ENCODE measurements around the gene SAYSD1. TPM values are rescaled to one million over a fixed set of nuclear protein-coding genes. Genes with fewer than 3 reads are reported as not detected.

SAYSD1 gene, protein sequence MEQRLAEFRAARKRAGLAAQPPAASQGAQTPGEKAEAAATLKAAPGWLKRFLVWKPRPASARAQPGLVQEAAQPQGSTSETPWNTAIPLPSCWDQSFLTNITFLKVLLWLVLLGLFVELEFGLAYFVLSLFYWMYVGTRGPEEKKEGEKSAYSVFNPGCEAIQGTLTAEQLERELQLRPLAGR
- 10.5 and 15.2 TPM in 2 replicates for total RNA-seq

DNA sequence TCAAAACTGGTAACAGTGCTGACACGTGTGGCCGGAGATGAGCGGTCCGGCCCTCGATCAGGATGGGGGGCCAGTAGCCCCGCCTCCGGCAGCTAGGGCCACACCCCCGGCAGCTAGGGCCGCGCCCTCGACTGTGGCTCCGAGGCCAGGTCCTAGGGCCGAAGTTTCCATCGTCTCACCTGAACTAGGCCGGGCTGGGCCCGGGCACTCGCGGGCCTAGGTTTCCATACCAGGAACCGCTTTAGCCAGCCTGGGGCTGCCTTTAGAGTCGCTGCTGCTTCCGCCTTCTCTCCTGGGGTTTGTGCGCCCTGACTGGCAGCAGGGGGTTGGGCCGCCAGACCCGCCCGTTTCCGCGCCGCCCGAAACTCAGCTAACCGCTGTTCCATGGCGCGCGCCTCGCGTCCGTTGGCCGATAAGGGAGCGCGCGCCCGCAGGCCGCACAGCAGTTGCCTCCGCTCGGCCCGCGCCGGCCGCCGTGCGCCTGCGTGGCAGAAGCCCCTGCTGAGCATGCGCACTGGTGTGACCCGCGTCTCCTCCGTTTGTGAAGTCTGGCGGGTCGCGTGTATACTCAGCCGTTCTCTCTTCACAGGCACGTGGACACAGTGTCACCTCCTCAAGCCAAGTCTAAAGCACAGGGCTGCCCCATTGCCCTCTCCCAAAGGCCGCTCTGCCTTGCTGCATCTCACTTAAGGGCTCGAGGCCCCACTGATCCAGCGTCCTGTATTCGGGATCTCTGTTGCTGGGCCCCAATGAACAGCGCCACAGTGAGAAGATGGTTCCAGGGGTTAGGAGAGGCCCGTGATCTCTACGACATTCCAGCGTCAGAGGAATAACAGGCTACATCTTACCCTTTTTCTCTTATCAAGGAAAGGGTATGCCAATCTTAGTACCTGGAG, at the start of gene SAYSD1:
Gene SAYSD1, minus strand, starts transcription at position 483 of the 896 bp plus-strand sequence. Its CDS starts 97 bp downstream, at position 386.

Other genes starting within 250 kb of the SAYSD1 start
- under 0.01 TPM in 1 of 2 replicates, not detected in the other for gene GLP1R, start 66.4 kb downstream of the SAYSD1 start, total RNA-seq
- not detected in 2 replicates for gene KCNK5, start 114.3 kb upstream of the SAYSD1 start, total RNA-seq
- gene KCNK17, start 199.2 kb upstream of the SAYSD1 start, total RNA-seq, result not detected in 2 replicates
- gene KCNK16, start 207.5 kb upstream of the SAYSD1 start, total RNA-seq, result not detected in 2 replicates

Measured in regular cardiac myocyte (primary cell).